Stimulated activated CD8-positive, alpha-beta memory T cell treated with anti-CD3 and anti-CD28 coated beads, Interleukin-12 subunit alpha, Interleukin-12 subunit beta, amount 100 ng/mL, for 4 hours (primary cell): ENCODE measurements around the gene ICAM4.
"Not testable (repeated sequence)": the region's sequence is repeated elsewhere in the genome, so short reads cannot be mapped to it uniquely, and the experiment has no call there.

Source experiments
- DNase-seq: peaks from one replicate; pipeline ENCODE4 v3.0.0-alpha.2; 2020; ENCODE audit warnings: low read depth

ICAM4 gene

DNA sequence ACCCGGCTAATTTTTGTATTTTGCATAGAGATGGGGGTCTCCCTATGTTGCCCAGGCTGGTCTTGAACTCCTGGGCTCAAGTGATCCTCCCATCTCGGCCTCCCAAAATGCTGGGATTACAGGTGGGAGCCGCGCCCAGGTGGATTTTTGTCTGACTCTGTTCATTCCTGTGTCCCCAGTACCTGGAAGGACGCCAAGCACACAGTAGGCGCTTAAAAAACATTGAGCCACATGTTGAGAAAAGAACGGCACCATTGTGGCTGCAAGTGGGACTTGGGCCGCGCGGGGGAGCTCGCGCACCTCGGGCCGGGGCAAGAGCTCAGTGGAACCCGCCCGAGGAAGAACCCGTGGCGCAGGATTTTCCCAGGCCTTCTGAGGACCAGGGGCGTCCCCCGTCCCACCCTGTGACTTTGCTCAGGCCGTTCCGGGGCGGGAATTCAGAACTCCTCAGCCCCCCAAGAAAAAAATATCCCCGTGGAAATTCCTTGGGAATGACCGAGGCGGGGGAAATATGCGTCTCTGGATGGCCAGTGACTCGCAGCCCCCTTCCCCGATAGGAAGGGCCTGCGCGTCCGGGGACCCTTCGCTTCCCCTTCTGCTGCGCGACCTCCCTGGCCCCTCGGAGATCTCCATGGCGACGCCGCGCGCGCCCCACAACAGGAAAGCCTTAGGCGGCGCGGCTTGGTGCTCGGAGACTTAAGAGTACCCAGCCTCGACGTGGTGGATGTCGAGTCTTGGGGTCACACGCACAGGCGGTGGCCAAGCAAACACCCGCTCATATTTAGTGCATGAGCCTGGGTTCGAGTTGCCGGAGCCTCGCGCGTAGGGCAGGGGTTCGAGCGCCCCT lies 17.2 kb upstream of the ICAM4 start:
- DNase-seq, result peak; percentile 74

DNA sequence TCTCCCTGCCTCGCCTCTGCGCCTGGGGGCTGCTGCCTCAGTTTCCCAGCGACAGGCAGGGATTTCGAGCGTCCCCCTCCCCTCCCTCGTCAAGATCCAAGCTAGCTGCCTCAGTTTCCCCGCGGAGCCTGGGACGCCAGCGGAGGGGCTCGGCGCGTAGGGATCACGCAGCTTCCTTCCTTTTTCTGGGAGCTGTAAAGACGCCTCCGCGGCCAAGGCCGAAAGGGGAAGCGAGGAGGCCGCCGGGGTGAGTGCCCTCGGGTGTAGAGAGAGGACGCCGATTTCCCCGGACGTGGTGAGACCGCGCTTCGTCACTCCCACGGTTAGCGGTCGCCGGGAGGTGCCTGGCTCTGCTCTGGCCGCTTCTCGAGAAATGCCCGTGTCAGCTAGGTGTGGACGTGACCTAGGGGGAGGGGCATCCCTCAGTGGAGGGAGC lies 16.6 kb upstream of the ICAM4 start:
- DNase-seq, result peak; percentile 64

DNA sequence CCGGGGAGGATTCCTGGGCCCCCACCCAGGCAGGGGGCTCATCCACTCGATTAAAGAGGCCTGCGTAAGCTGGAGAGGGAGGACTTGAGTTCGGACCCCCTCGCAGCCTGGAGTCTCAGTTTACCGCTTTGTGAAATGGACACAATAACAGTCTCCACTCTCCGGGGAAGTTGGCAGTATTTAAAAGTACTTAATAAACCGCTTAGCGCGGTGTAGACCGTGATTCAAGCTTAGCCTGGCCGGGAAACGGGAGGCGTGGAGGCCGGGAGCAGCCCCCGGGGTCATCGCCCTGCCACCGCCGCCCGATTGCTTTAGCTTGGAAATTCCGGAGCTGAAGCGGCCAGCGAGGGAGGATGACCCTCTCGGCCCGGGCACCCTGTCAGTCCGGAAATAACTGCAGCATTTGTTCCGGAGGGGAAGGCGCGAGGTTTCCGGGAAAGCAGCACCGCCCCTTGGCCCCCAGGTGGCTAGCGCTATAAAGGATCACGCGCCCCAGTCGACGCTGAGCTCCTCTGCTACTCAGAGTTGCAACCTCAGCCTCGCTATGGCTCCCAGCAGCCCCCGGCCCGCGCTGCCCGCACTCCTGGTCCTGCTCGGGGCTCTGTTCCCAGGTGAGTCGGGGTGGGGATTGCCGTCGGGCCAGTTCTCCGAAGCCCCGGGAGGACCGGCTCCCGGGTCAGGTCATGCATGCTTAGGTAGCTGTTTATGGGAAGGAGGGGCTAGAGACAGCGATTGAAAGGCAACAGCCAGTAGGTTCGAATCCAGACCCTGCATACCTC lies 15.9 kb upstream of the ICAM4 start, which contains the start of gene ICAM1:
Gene ICAM1 (plus strand): TSS at position 505 of the 779 bp plus-strand sequence. CDS start 40 bp downstream, at position 545.
- peak; percentile 65 for DNase-seq

DNA sequence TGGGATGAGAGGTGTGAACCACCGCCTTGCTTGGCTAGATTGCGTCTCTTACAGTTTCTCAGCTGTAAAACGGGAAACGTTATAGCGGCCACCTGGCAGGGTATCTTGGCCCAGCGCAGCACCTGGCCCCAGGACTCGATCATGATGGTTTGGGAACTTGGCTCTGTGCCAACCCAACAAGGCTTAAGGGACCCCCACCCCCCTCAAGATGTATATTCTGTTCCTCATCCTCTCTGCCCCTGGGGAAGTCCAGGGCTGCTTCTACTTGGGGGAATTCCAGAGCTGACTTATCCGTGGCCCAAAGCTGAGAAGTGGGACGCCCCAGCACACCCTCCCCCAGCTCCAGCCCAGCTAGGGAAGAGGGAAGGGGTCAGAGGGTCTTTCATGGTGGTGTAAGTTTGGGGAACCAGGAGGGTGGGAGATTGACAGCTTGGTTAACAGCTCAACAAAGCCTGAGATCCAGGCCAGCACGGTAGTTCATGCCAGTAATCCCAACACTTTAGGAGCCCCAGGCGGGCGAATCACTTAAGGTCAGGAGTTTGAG lies 15.1 kb upstream of the ICAM4 start:
- DNase-seq, result peak; percentile 24

DNA sequence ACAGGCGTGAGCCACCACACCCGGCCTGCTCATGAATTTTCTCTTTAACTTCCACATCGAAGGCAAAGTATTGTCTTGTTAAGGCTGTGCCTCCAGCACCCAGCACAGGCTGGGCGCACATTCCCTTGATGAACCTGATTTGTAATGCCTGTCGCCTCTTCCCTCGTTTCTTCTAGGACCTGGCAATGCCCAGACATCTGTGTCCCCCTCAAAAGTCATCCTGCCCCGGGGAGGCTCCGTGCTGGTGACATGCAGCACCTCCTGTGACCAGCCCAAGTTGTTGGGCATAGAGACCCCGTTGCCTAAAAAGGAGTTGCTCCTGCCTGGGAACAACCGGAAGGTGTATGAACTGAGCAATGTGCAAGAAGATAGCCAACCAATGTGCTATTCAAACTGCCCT lies 12.2 kb upstream of the ICAM4 start:
- DNase-seq, result no peak

DNA sequence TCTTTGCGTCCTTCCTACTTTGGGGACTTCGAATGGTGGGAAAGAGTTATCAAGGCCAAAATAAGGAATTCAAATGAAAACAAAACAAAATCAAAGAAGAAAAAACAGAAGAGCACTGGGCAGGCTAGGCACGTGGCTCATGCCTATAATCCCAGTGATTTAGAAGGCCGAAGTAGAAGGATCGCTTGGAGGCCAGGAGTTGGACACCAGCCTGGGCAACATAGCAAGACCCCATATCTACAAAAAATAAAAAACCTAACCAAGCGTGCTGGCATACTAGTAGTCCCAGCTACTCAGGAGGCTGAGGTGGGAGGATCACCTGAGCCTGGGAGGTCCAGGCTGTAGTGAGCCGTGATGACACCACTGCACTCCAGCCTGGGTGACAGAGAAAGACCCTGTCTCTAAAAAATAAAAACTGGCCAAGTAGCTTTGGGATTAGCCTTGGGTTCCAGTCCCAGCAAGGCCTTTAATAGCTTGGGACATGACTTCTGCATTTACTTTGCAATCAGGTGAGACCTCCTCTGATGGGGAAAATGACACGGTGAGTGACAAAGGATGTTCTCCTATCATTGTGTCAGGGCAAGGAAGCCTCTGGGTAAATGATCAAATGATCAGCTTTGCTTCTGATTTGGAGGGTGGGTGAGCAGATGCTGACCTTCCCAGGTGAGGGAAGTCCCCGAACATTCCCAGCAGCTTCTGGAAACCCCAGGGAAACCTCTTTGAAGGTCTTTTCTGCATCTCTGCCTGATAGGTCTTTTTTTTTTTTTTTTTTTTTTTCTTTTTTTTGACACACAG lies 8.8 kb upstream of the ICAM4 start:
- DNase-seq, result no peak

DNA sequence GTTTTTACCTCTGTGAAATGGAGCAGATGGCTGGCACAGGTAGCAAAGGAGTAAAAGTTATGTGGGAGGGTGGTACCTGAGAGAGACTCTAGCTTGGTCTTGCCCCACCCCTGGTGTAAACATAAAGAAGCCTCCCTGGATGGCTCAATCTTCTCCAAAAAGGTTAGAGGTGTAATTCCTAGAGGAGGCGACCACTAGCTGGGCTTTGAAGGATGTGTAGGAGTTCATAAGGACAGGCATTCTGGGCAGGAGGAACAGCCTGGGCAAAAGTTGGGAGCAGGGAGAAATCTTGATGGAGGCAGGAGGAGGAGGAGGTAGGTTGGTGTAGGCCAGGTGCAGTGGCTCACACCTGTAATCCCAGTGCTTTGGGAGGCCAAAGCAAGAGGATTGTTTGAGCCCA lies 7.8 kb upstream of the ICAM4 start:
- no peak for DNase-seq

DNA sequence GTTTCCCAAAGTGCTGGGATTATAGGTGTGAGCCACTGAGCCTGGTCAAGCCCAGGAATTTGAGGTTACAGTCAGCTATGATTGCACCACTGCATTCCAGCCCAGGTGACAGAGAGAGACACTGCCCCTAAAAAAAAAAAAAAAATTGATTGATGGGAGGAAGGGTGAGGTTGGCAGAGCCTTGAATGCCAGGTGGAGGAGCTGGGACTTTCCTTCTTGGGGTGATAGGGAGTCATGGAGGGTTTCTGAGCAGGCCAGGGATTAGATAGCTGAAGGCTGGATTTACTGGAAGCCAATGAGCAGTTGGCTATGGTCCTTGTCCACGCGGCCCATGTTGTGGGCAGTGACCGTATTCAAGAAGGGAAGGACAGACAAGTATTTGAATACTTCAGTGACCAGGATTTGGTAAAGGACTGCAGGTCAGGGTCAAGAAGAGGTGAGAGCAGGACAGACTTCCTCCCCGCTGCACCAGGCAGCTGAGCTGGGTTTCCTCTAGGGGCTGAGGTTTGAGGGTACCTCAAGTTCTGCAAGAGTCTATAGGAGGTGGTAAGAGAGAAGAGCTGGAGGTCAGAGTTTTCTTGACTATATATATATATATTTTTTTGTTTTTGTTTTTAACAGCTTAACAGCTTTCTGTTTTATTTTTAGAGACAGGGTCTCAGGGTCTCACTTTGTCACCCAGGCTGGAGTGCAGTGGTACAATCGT lies 6.9 kb upstream of the ICAM4 start:
- no peak for DNase-seq

DNA sequence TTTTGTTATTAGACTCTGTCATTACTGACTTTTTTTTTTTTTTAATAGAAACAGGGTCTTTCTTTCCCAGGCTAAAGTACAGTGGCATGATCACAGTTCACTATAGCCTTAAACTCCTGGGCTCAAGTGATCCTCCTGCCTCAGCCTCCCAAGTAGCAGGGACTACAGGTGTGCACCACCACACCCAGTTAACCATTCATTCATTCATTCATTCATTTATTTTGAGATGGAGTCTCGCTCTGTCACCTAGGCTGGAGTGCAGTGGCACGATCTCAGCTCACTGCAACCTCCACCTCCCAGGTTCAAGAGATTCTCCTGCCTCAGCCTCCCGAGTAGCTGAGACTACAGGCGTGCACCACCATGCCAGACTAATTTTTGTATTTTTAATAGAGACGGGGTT lies 4.7 kb upstream of the ICAM4 start:
- DNase-seq, result not testable (repeated sequence)

DNA sequence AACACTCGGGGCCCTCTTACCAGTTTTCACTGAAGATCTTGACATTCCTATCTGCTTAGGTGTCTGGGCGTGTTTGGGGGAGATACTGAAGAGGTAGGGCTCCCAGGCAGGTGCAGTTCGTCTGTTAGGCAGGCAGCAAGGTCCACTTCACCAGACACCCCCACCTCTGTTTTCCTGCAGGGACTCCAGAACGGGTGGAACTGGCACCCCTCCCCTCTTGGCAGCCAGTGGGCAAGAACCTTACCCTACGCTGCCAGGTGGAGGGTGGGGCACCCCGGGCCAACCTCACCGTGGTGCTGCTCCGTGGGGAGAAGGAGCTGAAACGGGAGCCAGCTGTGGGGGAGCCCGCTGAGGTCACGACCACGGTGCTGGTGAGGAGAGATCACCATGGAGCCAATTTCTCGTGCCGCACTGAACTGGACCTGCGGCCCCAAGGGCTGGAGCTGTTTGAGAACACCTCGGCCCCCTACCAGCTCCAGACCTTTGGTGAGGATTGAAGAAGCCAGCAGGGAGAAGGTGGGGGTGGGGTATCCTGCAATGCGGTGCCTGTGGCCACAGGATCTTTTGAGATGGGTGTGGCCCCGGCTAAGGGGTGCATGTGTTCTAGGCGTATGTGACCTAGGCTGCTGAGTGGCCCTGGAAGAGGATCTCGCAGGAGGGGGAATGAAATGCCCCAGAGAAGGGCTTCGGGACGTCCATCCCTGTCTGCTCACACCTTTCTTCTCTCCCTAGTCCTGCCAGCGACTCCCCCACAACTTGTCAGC lies 3.3 kb upstream of the ICAM4 start:
- DNase-seq, result no peak

DNA sequence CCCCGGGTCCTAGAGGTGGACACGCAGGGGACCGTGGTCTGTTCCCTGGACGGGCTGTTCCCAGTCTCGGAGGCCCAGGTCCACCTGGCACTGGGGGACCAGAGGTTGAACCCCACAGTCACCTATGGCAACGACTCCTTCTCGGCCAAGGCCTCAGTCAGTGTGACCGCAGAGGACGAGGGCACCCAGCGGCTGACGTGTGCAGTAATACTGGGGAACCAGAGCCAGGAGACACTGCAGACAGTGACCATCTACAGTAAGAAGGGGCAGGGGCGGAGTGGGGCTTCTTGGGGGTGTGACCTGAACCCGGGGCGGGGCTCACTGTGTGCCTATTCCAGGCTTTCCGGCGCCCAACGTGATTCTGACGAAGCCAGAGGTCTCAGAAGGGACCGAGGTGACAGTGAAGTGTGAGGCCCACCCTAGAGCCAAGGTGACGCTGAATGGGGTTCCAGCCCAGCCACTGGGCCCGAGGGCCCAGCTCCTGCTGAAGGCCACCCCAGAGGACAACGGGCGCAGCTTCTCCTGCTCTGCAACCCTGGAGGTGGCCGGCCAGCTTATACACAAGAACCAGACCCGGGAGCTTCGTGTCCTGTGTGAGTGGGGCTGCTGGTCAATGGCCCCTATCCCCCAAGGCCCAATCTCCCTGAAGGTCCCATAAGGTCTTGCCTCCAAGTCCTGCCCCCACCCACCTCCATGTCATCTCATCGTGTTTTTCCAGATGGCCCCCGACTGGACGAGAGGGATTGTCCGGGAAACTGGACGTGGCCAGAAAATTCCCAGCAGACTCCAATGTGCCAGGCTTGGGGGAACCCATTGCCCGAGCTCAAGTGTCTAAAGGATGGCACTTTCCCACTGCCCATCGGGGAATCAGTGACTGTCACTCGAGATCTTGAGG lies 2.4 kb upstream of the ICAM4 start:
- DNase-seq, result no peak

DNA sequence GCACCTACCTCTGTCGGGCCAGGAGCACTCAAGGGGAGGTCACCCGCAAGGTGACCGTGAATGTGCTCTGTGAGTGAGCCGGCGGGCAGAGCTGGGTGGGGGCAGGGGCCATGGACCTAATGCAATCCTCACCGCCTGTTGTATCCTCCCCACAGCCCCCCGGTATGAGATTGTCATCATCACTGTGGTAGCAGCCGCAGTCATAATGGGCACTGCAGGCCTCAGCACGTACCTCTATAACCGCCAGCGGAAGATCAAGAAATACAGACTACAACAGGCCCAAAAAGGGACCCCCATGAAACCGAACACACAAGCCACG lies 1.8 kb upstream of the ICAM4 start:
- DNase-seq, result no peak

DNA sequence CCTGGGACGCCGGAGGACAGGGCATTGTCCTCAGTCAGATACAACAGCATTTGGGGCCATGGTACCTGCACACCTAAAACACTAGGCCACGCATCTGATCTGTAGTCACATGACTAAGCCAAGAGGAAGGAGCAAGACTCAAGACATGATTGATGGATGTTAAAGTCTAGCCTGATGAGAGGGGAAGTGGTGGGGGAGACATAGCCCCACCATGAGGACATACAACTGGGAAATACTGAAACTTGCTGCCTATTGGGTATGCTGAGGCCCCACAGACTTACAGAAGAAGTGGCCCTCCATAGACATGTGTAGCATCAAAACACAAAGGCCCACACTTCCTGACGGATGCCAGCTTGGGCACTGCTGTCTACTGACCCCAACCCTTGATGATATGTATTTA lies 1.4 kb upstream of the ICAM4 start:
- DNase-seq, result no peak

DNA sequence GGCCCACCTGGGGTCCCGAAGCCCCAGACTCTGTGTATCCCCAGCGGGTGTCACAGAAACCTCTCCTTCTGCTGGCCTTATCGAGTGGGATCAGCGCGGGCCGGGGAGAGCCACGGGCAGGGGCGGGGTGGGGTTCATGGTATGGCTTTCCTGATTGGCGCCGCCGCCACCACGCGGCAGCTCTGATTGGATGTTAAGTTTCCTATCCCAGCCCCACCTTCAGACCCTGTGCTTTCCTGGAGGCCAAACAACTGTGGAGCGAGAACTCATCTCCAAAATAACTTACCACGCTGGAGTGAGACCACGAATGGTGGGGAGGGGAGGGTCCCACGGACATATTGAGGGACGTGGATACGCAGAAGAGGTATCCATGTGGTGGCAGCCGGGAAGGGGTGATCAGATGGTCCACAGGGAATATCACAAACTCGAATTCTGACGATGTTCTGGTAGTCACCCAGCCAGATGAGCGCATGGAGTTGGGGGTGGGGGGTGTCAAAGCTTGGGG lies 2.0 kb downstream of the ICAM4 start:
- no peak for DNase-seq

DNA sequence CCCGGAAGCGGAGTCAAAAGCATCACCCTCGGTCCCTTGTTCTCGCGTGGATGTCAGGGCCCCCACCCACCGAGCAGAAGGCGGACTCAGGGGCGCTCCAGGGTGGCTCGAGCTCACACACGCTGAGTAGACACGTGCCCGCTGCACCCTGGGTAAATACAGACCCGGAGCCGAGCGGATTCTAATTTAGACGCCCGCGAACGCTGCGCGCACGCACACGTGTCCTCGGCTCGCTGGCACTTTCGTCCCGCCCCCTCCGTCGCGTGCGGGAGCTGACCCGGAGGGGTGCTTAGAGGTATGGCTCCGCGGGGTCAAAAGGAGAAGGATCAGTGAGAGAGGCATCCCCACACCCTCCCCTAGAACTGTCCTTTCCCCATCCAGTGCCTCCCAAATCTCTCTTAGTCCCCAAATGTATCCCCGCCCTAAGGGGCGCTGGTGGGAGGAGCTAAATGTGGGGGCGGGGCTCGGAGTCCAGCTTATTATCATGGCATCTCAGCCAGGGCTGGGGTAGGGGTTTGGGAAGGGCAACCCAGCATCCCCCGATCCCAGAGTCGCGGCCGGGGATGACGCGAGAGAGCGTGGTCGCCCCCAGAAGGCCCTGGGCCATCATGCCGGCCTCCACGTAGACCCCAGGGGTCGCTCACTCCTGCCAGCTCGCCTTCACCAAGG lies 2.5 kb downstream of the ICAM4 start:
- peak; percentile 47 for DNase-seq

DNA sequence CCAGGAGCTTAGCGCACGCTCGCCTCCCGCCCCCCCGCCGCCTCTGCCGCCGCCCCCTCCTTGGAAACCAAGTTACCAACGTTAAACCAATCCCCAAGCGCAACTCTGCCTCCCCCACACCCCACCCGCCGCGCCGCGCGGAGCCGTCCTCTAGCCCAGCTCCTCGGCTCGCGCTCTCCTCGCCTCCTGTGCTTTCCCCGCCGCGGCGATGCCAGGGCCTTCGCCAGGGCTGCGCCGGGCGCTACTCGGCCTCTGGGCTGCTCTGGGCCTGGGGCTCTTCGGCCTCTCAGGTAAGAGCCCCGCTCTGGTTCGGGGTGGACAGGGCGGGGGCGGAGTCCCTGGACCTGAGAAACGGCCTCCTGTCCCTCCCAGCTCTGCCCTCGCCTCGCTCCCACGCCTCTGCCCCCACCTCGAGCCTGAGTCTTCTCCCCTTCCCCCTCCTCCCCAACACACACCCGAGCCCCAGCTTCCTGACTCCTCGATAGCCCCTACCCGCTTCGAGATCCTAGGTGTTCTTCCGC lies 3.1 kb downstream of the ICAM4 start, which contains the start of gene ICAM5:
Gene ICAM5 (plus strand): TSS at position 117 of the 521 bp plus-strand sequence. CDS start 92 bp downstream, at position 209.
- peak; percentile 57 for DNase-seq

DNA sequence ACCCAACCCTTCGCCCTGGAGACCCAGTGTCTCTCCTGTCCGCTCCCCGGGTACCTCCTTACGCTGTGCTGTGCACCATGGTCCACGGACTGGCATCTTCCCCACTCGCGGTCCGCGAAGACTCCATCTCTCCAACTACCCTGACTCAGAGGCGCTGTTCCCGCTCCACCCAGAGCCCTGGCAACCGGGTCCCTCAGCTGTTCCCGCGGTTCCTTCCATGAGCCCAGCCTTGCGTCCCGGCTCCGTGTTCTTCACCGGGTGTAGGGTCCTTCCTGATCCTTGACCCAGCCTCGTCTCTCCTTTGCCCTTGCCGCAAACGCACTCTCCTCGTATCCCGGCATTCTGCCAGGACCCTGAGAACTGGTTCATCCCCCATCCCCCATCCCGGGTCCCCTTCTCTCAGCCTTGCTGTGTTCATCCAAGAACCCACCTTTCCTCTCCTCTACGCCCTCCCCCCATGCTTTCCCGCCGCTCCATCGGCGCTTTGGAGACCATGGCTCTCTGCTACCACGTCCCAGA lies 3.7 kb downstream of the ICAM4 start:
- no peak for DNase-seq

DNA sequence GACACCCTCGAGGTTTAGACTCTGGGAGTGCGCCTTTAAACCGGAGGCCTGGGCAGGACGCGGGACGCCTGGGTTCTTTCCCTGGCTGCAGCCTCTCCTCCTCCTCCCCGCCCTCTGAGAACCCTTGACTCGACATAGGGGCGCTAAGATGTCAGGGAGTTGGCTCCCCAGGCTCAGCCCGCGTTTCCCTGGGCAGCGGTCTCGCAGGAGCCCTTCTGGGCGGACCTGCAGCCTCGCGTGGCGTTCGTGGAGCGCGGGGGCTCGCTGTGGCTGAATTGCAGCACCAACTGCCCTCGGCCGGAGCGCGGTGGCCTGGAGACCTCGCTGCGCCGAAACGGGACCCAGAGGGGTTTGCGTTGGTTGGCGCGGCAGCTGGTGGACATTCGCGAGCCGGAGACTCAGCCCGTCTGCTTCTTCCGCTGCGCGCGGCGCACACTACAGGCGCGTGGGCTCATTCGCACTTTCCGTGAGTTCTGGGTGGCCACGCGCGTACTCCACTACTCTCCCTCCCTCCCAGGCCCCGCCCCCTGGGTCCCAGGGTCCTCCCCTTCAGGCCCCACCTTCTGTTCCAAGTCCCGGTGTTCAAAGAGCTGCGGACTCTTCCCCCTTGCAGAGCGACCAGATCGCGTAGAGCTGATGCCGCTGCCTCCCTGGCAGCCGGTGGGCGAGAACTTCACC lies 4.3 kb downstream of the ICAM4 start:
- no peak for DNase-seq
